ENCODE results near the gene GAB1. TPM values are rescaled to one million over a fixed set of nuclear protein-coding genes. Genes with fewer than 3 reads are reported as not detected.

Gene GAB1
- total RNA-seq, 1 donor from 2014 or later = 29.0 TPM

DNA sequence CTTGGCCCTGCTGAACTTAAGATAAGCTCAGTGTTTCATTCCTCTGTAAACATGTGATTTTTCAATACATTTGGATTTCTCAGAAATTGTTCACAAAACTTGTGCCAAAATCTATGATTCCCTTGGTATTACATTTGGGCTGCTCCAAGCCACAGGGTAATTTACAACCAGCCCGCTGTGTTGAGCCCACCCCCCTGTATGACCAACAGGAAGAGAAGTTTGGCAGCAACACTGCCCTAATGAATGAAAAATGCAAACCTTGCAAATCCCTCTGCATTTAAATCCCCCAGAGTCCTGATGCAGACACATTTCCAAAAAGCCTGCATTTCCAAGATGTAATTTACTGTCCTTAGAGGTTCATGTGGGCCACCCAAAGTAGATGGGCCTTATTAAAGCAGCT, 34.1 kb upstream of the GAB1 start:
- Histone ChIP-seq H3K4me1 (no peaks in the 10 kb centered on the region), H3K27ac (no peak overlapping the region), H3K9me3 (no peaks in the 10 kb centered on the region), H3K36me3 (no peaks in the 10 kb centered on the region), H3K27me3 (no peaks in the 10 kb centered on the region), H3K4me3 (no peak overlapping the region)
- intact Hi-C loops (cut with DNase I) = no loop called here
- no peak for DNase-seq (ENCODE audit: extremely low spot score in 2 of 2)
- TF ChIP-seq POLR2AphosphoS5 (IDR thresholded peaks at IDR 0.05; ENCODE audit: insufficient read depth in 1 of 2, low read depth in 1 of 2) (no peak), POLR2A (IDR thresholded peaks at IDR 0.05) (no peak)
- TF ChIP-seq, protein P1, sequence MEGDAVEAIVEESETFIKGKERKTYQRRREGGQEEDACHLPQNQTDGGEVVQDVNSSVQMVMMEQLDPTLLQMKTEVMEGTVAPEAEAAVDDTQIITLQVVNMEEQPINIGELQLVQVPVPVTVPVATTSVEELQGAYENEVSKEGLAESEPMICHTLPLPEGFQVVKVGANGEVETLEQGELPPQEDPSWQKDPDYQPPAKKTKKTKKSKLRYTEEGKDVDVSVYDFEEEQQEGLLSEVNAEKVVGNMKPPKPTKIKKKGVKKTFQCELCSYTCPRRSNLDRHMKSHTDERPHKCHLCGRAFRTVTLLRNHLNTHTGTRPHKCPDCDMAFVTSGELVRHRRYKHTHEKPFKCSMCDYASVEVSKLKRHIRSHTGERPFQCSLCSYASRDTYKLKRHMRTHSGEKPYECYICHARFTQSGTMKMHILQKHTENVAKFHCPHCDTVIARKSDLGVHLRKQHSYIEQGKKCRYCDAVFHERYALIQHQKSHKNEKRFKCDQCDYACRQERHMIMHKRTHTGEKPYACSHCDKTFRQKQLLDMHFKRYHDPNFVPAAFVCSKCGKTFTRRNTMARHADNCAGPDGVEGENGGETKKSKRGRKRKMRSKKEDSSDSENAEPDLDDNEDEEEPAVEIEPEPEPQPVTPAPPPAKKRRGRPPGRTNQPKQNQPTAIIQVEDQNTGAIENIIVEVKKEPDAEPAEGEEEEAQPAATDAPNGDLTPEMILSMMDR (IDR thresholded peaks at IDR 0.05) = no peak

DNA sequence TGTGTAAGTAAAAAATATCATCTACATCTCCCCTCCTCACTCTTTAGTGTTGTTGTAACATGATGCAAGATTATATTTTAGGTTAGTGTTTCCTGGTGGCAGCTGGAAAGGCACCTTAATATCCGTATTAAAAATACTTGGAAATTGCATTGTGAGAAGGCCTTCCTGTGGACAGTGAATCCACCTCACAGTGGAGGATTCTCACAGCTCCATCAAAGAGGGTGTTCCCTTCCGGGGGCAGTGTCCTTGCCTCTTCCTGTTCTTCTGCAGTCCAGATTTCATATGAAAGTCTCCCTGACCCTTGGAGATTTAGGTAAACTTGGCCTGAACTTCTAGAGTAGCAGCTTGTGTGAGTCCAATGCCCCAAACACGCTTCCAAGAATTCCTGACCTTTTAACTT, 29.9 kb upstream of the GAB1 start:
- DNase-seq (ENCODE audit: extremely low spot score in 2 of 2) = no peak
- H3K9me3 ChIP-seq = no peaks in the 10 kb centered on the region
- no peak for TF ChIP-seq POLR2A (IDR thresholded peaks at IDR 0.05)
- TF ChIP-seq, protein P1 (IDR thresholded peaks at IDR 0.05) = no peak
- TF ChIP-seq POLR2AphosphoS5 (IDR thresholded peaks at IDR 0.05; ENCODE audit: insufficient read depth in 1 of 2, low read depth in 1 of 2) = no peak
- no peaks in the 10 kb centered on the region for H3K36me3 ChIP-seq
- no peak overlapping the region for H3K4me3 ChIP-seq
- intact Hi-C loops (cut with DNase I) = no loop called here
- H3K27ac ChIP-seq = no peak overlapping the region
- H3K27me3 ChIP-seq = no peaks in the 10 kb centered on the region
- no peaks in the 10 kb centered on the region for H3K4me1 ChIP-seq

DNA sequence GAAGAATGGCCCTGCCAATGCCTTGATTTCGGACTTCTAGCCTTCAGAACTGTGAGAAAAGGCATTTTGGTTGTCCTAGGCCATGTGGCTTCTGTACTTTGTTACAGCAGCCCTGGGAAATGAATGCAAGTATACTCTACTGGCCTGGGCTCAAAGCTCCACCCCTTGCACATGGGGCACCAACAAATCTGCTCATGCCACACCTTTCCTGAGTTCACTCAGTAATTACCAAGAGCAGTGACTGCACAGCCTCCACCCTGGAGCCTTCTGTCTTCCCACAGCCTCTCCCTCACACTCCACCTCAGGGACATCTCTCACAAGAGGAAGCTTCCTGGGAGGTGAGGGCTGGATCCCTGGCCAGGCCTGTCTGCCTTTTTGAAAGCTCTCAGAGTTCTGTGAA, 29.1 kb upstream of the GAB1 start:
- H3K9me3 ChIP-seq = no peaks in the 10 kb centered on the region
- intact Hi-C loops (cut with DNase I) = no loop called here

DNA sequence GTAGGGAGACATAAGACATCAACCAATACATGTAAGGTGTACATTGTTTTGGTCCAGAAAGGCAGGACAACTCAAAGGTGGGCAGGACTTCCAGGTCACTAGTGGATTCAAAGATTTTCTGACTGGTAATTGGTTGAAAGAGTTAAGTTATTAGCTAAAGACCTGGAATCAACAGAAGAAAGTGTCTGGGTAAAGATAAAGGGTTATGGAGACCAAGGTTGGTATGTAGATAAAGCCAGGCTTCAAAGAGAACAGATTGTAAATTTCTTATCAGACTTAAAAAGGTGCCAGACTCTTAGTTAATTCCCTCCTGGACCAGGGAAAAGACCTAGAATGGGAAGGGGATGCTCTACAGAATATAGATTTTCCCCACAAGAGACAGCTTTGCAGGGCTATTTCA, 28.3 kb upstream of the GAB1 start:
- Histone ChIP-seq H3K27me3 (no peaks in the 10 kb centered on the region), H3K4me3 (no peak overlapping the region), H3K9me3 (no peaks in the 10 kb centered on the region), H3K36me3 (no peaks in the 10 kb centered on the region), H3K4me1 (no peaks in the 10 kb centered on the region), H3K27ac (no peak overlapping the region)
- intact Hi-C loops (cut with DNase I) = no loop called here
- no peak for DNase-seq (ENCODE audit: extremely low spot score in 2 of 2)
- TF ChIP-seq, protein P1 (IDR thresholded peaks at IDR 0.05) = no peak
- TF ChIP-seq POLR2A (IDR thresholded peaks at IDR 0.05) = no peak
- no peak for TF ChIP-seq POLR2AphosphoS5 (IDR thresholded peaks at IDR 0.05; ENCODE audit: insufficient read depth in 1 of 2, low read depth in 1 of 2)

More for the DNA sequence above, 29.1 kb upstream of the GAB1 start:
- Histone ChIP-seq H3K27ac (no peak overlapping the region), H3K27me3 (no peaks in the 10 kb centered on the region), H3K4me1 (no peaks in the 10 kb centered on the region), H3K4me3 (no peak overlapping the region), H3K36me3 (no peaks in the 10 kb centered on the region)
- no peak for TF ChIP-seq POLR2A (IDR thresholded peaks at IDR 0.05)
- TF ChIP-seq POLR2AphosphoS5 (IDR thresholded peaks at IDR 0.05; ENCODE audit: insufficient read depth in 1 of 2, low read depth in 1 of 2) = no peak
- TF ChIP-seq, protein P1 (IDR thresholded peaks at IDR 0.05) = no peak
- DNase-seq (ENCODE audit: extremely low spot score in 2 of 2) = no peak

DNA sequence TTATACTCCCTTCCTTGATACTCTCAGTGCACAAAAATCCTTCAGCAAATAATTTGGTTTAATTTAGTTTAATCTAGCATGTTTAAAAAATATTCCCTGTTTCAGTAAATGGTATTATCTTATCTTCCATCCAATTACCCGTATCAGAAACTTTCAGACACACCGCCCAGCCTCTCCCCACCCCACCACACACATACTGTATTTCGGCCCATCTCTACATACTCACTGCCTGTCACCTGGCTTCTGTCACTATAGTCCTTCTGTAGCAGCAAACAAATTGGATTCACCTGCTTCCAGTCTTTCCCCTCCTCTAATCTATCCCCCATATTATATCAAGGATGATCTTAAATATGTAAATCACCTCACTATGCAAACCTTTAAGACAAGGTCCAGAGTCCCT, 24.8 kb upstream of the GAB1 start:
- Histone ChIP-seq H3K27ac (no peak overlapping the region), H3K4me3 (no peak overlapping the region), H3K9me3 (no peaks in the 10 kb centered on the region), H3K36me3 (no peaks in the 10 kb centered on the region), H3K27me3 (no peaks in the 10 kb centered on the region), H3K4me1 (no peaks in the 10 kb centered on the region)
- no peak for TF ChIP-seq POLR2A (IDR thresholded peaks at IDR 0.05)
- no peak for TF ChIP-seq POLR2AphosphoS5 (IDR thresholded peaks at IDR 0.05; ENCODE audit: insufficient read depth in 1 of 2, low read depth in 1 of 2)
- intact Hi-C loops (cut with DNase I) = no loop called here
- DNase-seq (ENCODE audit: extremely low spot score in 2 of 2) = no peak

Data from vagina (tissue), 2 donors.